NCI-H69 (cell line): ENCODE measurements around the gene SIAH2.
A peak's percentile ranks its signal among the peaks of the same experiment; 100 is the strongest.
"Not testable (repeated sequence)": the region's sequence is repeated elsewhere in the genome, so short reads cannot be mapped to it uniquely, and the experiment has no call there.

Source experiments
- DNase-seq: peaks from one replicate; lab custom pipeline; 2025; lab: John Stamatoyannopoulos, UW

The SIAH2 gene, protein sequence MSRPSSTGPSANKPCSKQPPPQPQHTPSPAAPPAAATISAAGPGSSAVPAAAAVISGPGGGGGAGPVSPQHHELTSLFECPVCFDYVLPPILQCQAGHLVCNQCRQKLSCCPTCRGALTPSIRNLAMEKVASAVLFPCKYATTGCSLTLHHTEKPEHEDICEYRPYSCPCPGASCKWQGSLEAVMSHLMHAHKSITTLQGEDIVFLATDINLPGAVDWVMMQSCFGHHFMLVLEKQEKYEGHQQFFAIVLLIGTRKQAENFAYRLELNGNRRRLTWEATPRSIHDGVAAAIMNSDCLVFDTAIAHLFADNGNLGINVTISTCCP

DNA sequence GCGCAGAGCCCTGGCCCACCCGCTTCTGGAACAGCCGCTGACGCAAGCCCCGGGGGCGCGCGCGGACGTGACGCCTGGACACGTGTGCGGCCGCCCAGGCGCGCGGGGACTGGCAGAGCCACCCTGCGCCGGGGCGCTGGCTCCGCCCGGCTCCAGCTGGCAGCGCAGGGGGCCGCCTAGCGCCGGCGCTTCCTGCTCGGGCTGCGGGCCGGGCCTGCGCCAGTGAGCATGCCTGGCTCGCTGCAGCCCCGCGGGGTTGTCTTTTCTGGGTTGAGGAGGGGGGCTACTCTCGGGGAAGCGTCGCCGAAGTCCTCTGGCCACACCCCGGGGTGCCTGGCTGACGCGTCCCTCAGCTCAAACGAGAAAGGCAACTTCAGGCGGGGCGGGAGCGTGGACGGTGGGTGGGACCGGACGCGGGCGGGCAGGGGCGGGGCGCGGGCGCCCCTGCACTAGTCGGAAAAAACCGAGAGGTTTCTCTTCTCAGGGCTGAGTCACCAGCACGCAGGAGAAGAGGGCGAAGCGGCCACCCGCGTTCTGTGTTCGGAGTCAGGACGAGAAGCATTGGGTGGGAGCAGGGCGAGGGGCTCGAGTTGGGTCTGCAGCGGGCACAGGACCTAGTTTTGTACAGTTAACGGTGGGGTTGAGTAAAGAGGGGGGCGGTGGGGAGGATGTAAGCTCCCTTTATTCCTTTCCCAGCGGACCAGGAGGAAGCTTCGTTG, at the start of gene SIAH2:
TSS of gene SIAH2 (minus strand) at position 48 of the 719 bp plus-strand sequence. CDS start 320 bp downstream, outside the sequence.
- peak; percentile 93 for DNase-seq

DNA sequence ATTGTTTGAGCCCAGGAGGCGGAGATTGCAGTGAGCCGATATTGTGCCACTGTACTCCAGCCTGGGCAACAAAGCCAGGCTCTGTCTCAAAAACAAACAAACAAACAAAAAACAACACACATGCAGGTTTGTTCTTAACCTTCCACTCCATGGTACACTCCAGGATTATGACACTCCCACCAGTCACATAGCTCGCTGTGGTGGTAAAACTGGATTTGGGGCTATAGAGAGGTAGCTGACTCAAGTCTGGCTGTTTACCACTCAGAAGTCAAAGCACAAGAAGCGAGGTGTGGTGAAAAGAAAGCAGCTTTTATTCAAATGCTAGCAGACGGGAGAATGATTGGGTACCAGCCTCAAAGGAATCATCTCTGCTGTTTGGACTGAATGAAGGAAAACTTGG, 49.0 kb upstream of the SIAH2 start:
- no peak for DNase-seq

DNA sequence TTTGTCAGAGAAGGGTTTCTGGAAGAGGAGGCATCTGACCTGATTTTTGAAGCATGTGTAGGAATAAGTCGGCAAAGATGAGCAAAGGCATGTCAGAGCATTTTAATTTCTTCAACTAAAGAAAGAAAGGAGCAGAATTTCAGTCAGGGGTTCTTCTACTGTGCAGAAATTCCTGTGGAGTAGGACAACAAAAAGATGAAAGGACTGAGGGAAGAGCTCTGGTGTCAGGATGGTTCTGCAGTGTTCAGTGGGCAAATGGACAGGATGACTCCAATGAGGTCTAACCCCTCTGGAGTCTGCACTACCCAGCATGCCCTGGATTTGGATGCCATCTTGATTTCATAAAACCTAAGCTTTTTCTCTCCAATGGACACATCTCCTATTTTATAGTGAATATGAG, 47.7 kb upstream of the SIAH2 start:
- DNase-seq, result no peak

DNA sequence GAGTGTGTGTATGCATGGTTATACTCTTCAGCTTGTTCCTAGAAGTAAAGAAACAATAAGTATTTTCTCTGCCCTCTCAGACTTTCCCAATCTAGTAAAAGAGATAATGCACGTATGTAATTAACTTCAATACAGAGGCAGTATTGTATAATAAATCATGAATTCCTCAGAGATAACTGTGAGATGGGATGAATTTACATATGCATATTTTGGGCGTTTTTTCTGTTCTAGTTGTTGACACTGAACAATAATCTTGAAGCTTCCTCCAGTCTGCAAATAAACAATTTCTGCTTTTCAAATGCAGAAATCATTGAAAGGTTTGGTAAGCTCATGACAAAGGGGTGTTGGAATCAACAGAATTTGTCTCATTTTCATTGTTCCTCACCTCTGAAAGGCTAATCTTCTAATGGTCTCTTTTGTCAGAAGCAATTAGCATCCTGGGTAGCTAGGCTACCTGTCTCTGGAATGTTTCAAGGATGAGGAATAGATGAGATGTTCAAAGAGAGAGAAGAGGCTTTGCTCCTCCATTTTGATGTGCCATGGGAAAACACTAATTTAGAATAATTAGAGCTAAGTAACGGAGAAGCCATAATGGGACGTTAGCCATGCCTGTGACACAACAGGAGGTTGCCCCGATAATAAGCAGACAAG, 43.3 kb upstream of the SIAH2 start:
- no peak for DNase-seq

DNA sequence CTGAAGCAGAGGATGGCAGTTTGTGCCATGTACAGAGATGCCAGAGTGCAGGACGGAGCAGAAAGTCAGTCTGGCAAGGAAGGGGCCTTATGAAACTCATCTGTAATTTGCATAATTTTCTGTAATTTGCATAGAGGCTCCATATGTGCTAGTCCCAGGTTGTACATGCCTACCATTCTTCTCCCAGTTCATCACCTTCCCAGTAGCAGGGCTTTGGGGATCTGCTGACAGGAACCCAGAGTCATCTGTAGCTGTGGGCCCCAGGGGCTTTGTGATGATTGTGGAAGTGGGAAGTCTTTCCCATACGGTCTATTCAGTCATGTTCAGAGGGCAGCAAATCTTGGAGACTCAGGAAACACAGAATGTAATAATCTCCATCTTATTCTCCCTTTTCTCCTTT, 42.4 kb upstream of the SIAH2 start:
- DNase-seq, result no peak

DNA sequence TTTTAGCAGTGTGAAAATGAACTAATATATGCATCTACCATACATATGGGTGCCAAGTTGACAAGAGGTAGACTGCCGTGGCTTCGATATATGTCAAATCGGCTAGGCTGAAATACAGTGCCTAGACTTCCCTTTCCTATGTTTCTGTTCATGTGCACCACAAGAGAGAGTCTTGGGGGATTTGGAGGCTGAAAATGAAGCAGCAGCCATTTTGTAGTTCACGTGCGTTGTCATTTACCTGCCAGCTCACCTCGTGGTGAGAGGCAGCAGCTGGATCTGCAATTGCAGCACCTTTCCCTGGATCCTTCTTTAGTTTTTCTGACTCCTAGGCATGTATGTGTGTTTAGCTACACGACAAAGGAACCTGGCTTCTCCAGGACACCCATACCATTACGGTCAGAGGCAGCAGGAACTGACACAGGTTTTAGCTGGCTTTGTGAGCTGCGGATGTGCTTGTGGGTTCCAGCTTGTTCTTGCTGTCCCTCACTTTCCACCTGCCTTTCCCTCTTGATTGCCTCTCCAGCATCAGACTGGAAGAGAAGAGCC, 40.5 kb upstream of the SIAH2 start:
- no peak for DNase-seq

DNA sequence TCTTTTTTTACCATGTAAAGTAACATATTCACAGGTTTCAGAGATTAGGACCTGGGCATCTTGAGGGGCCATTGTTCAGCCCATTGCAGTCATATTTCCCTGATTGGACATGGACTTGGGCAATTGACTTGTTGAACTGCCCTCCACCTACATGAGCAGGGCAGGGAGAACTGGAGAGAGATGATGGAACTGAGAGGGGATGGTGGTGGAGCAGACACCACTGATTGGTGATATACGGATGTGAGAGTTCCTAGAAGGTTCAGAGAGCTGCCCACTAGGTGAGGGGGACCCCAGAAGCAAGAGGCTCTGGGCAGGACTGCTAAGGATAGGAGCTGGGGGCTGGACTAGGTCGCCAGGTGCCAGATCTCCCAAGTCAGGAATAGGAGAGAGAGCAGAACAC, 37.8 kb upstream of the SIAH2 start:
- DNase-seq, result no peak

DNA sequence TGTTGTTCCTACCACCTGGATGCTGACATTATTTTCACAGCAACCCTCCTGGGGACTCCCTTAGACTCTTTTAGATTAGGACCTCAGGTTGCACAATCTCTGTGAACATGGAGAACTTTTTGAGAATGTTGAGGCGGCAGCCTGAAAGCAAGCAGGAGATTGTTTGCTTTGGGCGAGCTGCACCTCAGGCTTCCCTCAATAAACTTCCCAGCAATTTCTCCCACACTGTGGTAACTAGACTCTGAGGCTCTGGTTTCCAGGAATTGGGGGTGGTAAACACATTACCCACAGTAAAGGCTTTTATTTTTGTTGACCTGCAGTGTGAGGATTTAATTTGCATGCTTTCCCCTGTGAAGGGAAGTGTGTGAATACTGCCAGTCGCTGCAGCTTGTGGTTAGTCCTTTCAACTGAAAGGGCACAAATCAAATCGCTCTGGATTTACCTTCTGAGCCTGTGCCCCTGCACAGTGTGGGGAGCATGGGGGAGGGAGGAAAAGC, 35.2 kb upstream of the SIAH2 start:
- DNase-seq, result peak; percentile 28

DNA sequence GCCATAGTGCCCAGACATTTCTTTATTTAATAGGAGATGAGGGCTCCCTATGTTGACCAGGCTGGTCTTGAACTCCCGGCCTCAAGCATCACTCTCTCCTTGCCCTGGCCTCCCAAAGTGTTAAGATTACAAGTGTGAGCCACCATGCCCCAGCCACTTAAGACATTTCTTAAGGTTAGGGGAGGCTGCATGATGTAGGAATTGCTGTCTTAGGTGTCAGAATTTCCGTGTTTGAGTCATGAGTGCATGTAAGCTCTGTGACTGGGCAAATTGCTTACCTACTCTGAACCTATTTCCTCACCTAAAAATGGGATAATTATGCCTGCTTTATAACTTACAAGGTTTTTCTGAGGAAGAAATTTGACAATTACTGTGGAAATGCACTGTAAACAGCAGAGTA, 34.2 kb upstream of the SIAH2 start:
- no peak for DNase-seq

DNA sequence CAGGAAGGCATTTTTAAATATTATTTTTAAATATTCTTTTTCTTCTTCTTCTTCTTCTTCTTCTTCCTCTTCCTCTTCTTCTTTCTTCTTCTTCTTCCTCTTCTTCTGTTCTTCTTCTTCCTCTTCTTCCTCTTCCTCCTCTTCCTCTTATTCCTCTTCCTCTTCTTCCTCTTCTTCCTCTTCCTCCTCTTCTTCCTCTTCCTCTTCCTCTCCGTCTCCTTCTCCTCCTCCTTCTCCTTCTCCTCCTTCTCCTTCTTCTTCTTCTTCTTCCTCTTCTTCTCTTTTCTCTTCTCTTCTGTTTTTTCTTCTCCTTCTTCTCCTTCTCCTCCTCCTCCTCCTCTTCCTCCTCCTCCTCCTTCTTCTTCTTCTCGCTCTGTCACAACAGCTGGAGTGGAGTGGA, 33.6 kb upstream of the SIAH2 start:
- not testable (repeated sequence) for DNase-seq

DNA sequence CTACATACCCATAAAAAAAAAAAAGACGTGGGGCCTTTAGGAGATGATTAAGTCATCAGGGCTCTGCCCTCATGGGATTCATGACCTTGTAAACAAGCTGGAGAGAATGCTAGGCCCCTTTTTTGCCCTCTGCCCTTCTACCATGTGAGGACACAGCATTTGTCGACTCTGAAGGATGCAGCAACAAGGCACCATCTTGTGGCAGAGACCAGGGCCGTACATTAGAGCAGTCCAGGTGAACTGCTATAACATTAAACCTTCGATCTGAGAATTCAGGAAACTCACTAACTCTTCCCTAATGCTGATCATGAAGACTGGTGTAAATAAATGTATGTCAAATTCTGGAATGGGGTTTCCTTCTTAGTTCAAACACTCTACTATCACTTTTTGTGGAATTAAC, 30.7 kb upstream of the SIAH2 start:
- no peak for DNase-seq

DNA sequence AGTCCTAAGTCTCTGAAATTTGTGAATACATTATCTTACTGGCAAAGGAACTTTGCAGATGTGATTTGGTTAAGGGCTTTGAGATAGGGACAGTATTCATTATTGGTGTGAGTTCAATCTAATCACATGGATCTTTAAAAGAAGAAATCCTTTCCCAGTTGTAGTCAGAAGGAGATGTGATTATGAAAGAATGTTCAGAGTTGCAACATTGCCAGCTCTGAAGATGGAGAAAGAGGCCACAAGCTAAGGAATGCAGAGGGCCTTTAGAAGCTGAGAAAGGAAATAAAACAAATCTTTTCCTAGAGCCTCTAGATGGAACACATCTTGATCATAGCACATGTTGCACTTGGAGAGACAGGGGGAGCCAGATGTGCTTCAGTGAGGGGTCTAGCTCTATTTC, 27.7 kb upstream of the SIAH2 start:
- DNase-seq, result no peak

DNA sequence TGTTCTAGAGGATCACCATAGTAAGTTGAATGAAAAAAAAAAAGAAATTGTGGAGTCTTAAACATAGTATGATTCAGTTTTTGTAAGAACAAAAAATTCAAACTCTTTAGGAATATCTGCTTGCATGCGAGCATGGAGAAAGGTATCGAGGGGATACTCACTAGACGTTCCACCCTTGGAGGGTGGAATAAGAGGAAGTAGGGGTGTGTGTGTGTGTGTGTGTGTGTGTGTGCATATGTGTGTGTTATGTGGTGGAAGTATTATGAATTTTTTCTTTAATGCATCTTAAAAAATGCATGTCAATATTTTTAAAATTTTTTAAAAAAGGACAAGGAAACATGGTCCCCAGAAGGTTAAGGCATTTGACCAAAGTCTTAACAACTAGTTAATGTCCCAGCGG, 26.5 kb upstream of the SIAH2 start:
- no peak for DNase-seq

DNA sequence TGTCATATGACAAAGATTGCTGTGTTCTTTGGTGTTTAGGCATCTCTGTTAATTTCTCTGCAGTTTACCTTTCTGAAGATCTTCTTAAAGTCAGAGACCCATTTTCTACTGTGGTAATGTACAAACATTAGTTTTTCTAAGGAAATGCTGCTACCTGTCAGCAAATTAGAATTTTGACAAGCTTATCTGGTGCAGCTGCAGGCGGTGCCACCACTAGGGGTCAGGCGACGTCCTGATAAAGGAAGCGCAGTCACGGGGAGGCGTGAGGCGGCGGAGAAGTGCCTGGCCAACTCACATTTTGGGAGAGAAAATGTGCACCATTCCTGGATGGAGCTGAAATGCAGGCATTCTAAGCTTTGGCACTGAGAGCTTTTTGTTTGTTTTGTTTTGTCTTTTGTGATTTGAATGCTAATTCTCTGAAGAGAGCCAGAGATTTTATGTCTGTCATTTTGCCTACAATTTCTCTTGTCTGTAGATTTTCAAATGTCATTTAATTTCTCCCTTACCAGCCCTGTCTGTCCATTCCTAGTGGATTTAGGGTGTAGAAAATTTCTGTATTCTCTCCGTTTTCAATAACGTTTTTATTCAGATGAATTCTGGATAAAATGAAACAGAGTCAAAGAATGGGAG, 24.9 kb upstream of the SIAH2 start:
- DNase-seq, result peak; percentile 74

DNA sequence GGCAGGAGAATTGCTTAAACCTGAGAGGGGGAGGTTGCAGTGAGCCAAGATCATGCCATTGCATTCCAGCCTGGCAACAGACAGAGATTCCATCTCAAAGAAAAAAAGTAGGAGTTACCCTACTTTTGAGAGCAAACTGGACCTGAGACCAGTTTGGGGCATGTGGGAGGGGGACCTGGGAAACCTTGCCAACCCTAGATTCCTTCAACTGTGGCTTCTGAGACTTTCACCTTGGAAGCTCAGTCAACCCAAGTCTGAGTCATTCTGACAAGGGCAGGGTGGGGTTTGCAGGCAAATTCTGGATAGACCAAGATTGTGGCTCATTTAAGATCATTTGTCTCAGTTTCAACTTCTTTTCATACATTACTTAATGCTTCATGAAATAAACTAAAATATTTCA, 23.8 kb upstream of the SIAH2 start:
- no peak for DNase-seq

DNA sequence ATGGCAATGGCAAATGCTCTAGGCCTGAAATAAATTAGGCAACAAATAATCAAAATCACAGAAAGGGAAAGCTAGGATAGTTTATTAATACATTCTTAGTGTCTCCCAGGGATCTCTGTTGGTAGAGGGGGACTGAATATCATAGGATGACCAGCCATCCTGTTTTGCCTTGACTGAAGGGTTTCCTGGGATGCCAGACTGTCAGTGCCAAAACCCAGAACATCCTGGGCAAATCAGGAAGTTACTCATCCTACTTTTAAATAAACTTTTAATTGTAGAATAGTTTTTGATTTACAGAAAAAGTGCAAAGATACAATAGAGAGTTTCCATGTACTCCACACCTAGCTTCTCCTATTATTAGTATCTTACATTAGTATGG, 21.8 kb upstream of the SIAH2 start:
- DNase-seq, result no peak

DNA sequence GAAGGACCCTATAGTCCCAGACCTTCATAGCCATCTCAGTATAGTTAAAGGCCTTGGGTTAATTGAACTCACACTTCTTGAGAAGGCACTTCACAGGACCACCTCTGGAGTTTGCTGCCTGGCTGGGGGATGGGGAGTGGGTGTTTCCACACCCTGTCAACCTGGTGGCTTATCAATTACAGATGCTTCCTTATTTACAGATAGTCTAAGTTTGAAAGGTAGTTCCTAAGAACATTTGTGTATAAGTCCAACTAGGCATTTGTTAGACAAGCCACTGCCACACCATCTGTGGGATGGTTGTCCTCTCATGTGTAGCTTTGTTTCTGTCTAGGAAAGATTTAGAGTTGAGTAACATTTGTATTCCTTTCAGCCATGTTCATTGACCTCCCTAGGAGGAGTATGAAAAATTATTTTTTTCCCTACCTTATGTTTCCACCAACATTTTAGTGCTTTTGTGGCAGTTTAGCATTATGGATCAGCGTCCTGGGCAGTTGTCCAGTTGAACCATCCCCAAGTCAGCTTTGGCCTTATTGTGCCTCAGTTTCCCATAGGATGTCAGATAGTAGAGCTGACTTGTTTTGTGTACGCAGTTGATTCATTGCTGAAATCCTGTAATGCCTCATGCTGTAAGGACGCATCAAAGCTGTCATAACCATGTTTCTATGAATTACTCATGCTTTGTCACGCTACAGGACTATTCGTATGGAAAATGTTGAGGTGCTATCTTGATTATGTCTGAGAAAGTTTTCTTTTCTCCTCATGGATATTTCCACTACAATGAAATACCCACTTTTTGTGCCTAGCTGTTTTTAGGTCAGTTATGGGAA, 21.2 kb upstream of the SIAH2 start:
- no peak for DNase-seq

DNA sequence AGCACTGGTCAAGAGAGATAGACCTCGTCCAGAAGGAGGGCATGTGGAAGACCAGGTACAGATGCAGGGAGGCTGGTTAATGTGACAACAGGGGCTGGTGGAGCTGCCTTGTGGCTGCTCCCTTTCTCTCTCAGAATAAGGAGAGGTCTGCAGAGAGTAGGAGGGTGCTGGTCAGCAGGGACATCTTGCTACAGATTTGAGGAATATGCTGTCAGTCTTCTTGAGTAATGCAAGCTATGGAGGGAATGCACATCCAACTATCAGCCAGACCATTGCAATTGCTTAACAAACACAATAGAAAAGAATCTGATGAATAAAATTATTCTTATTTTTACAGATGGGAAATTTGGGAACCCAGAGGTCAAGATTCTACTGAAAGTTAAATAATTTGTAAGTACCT, 20.3 kb upstream of the SIAH2 start:
- DNase-seq, result no peak

DNA sequence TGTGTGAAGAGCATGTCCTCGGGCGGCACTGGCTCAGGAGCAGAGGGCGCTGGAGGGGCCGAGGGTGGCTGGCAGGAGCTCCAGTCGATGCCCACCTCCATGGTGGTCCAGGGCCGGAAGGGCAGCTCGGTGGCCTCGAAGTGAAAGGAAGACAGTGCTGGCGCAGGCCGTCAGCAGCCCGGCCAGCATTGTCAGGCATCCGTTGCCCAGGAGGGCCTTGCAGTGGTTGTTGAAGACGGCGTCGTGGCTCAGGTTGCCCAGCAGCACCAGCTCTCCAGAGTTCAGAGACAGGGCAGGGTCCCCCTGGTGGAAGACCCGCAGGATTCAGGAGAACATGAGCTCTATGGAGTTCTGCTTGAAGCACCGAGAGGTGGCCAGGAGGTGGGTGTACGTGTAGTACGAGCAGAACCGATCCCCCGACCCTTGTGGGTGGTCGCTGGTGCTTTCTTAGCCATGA, 16.5 kb upstream of the SIAH2 start:
- DNase-seq, result no peak

DNA sequence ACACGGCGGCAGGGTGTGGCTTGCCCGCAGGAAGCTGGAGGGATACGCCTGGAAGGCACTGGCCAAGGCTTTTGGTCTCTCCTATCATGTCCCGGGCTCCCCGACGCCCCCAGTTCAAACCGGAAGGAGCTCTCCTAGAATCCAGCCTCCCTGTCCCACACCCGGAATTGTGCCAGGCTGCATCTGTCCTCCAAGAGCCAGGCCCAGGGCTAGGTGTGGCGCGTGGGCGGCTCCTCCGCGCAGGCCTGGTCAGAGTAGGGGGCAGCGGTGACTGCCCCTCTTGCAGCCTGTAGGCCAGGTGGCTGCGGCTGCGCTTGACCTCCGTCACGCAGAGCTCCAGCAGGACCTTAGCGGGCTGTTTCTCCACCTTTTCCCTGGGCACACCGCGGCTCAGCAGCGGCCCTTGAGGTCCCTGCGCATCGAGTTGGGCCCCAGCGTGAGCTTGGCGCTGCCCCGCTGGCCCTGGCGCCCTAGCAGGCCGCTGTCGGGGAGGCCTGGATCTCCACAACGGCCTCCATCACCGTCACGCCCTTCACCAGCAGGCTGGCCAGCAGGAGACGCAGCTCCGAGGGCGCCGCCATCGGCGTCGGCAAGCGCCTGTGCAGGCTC, 15.9 kb upstream of the SIAH2 start:
- DNase-seq, result no peak
